Posterior vena cava (tissue), 2 donors: ENCODE measurements around the gene PVALB. TPM values are rescaled to one million over a fixed set of nuclear protein-coding genes. Genes with fewer than 3 reads are reported as not detected.

ENCODE experiments used
- DNase-seq: peaks from one replicate; pipeline ENCODE4 v3.0.0-alpha.2; 2020; ENCODE audit warnings: low spot score
- intact Hi-C, 2 donors: fragments of 100-400 bp; cut with DNase I; formaldehyde crosslinking; loops; one replicate each; pipeline versions ENCODE4 v1.14.1 to v1.14.2; 2022 to 2023
- total RNA-seq, 2 donors: library from RNA; stranded (reverse); fragmentation: NEBNext Ultra II Directional; extraction: Animal tissue kit (Norgen Biotek cat#: 25700); gene quantifications; one replicate each; pipeline ENCODE4 v1.2.1, GENCODE V29; 2021
- donor health status: DM: yes; HTN: yes; CAD: no.
- donor health status: DM: yes; HTN: yes; CAD: no.

Gene PVALB
- total RNA-seq, 2 donors from 2014 or later = not detected

DNA sequence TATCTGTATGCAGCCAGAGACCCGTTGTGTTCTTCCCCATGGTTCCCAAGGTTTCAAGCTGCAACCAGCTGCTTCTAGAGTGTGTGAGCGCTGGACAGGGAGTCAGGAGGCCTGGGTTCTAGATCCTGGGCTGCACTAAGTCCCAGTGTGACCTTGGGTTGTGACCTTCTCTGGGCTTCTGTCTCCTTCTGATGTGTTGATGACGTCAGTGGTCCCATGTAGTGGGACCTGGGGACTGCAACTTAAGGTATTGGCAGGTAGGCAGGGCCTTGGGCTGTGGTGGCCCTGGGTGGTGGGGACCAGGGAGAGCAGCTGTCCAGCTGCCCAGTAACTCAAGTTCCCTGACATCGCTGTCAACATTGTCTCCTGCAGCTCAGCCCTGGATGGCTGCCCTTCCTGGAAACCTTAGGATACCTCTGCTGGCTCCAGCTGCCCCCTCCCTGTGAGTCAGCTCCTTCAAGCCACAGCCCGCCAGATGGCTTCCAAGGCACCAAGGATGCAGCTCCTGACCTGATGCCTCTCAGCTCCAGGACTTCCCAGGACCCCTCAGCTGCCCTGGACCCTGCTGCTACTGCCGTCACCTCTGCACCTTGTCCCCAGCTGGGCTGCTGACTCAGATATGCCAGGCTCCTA is 1.3 kb upstream of the PVALB start:
- no peak for DNase-seq
- intact Hi-C loops = no loop called here

DNA sequence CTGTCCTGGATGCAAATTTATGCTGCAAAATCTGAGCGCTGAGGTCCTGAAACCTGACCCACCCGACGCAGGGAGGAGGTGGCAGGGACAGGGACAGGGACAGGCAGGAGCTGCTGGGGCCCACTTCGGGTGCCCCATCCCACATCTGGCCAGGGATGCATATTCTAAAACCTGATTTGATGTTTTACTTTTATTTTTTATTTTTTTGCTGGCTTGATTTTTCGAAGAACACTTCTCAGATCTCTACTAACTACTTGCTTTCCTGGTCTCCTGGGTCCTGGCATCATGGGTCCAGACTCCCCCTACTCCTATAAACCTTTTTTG is 652 bp upstream of the PVALB start:
- intact Hi-C loops = no loop called here
- DNase-seq = no peak

DNA sequence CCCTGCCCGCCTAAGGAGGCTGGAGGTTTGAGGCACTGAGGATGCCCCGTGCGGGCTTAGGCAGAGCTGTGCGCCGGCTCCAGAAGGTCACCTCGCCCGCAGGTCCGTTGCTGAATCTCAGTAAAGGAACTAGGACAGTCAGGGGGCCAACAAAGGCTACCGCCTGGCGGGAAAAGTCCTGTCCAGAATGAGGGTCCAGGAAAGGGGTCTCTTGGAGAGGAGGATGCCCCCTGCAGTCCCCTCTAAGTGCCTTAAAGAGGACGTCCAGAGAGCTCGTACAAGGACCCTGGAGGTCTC is 548 bp downstream of the PVALB start:
- DNase-seq = no peak
- intact Hi-C loops = no loop called here

DNA sequence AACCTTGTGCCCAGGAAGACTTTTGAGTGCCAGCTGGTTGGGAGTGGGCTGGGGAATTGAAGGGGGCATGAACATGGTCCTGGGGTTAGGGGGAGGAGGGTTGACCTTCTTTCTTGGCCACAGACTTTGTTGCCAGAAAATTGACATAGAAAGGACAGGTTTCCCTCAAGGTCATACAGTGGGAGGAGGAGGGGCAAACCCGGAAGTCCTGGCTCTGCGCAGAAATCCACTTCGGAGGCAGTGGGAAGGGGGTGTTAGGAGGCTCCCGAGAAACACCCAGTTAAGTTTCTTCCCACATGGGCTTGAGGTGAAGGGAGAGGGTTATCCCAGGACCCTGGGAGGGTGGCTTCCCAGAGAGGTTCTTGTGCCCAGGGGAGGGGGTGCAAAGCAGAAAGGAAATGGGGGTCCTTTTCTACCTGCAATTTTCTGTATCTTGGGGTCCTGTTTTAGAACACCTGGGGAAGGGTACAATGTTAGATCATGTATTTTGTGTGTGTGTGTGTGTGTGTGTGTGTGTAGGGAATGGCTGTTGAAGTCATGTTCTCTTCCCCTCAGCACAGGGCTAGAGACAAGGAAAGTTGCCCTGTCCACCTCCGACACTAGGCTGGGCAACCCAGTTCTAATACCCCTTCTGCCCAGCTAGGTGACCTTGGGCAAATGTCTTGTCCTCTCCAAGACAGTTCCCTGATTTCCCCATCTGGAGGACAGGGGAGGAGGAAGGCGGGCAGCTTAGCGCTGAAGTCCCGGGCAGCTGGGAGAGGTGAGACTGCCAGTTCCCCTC is 1.1 kb downstream of the PVALB start:
- intact Hi-C loops = no loop called here
- DNase-seq = no peak

DNA sequence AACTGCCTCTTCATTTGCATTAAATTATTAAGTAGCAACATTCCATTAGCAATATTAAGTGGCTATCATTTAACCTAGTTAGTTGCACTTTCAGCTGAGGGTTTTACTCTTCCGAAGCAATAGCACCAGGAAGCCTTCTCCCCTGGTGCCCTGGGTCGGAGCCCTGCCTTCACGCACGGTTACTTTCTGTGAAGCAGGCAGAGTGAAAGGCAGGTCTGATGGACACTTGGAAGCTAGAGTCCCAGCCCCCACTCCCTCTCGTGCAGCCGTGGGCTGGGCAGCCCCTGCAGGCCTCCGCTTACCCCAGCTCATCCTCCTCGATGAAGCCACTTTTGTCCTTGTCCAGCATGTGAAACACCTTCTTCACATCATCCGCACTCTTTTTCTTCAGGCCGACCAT is 2.0 kb downstream of the PVALB start:
- intact Hi-C loops = no loop called here
- no peak for DNase-seq

DNA sequence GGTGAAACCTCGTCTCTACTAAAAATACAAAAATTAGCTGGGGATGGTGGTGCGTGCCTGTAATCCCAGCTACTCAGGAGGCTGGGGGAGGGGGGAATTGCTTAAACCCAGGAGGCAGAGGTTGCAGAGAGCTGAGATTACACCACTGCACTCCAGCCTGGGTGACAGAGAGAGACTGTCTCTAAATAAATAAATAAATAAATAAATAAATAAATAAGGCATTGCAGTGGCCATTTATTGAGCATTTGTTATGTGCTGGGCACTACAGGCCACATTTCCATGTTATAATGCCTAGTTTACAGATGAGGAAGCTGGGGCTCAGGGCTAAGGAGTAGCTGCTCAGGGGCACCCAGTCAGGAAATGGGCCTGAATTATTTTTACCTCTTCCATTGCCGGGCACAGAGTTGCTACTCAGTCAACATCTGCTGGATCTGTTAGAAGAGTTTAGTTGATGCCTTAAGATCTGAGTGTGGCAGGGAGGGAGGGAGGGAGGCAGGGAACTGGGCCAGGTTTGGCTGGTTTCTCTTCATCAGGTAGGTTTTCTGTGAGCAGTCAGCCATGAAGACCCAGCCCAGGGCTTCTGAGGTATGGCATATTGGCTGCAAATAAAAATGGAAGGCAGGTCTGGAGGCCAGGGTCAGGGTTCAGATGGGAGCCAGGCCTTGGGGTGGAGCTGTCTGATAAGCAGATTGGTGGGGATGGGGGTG is 5.6 kb downstream of the PVALB start:
- intact Hi-C loops = no loop called here
- no peak for DNase-seq

DNA sequence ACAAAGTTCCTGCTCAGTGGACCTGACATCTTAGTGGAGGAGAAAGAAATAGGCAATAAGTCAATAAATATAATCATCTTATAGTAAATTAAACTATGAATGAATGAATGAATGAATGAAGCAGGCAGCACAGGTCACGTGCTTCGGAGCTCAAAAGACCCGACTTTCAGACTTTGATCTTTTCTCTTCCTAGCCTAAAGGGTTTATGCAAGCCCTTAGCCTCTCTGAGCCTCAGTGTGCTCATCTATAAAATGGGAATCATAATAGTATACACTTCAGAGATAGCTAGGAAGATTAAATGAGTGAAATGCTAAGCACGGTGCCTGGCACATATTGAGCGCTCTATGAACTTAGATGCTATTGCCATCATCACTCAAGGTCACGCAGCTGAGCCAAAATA is 7.5 kb downstream of the PVALB start:
- intact Hi-C loops = no loop called here
- DNase-seq = no peak

DNA sequence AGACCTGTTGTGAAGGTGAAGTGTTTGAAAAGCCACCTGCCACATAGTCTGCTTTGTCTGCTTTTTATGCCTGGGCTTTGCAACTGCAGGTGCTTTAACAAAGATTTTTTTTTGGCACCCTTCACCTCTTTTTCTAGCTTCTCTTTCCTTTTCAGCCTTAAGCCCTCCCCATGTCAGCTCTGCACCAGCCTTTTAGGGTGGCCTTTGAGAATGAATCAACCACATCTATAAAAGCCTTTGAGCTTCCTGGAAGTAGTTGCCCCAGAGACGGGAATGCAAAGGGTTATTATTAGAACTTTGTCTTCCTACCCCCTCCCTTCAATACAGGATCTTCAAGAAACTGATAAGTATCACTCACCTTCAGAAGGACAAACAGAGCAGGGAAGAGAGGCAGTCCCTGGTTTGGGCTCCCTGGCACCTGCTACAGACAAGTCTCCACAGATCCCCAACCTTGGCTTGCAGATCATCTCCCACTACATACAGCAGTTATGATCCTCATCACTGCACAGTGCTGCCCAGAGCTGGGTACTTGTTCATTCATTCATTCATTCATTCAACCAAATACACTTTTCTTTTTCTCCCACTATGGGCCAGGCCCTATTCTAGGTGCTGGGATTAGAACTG is 8.0 kb downstream of the PVALB start:
- DNase-seq = no peak
- intact Hi-C loops = no loop called here

DNA sequence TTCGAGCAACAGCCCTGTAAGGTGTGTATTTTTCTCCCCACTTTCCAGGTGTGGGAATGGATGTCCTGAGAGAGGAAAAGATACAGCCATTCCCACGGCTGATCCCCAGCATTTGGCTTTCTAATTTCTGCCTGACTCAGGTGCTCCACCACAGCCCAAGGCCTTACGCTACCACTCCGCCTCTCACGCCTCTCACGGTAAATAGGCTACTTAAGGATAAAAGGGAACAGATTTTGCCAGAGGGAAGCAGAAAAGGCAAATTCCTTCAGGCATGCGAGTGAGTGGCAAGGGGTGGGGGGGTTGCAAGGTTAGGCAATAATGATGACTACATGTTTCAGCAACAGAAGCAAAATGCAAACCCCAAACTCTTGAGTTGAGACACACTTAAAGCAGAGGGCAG is 9.2 kb downstream of the PVALB start:
- intact Hi-C loops = no loop called here
- no peak for DNase-seq

DNA sequence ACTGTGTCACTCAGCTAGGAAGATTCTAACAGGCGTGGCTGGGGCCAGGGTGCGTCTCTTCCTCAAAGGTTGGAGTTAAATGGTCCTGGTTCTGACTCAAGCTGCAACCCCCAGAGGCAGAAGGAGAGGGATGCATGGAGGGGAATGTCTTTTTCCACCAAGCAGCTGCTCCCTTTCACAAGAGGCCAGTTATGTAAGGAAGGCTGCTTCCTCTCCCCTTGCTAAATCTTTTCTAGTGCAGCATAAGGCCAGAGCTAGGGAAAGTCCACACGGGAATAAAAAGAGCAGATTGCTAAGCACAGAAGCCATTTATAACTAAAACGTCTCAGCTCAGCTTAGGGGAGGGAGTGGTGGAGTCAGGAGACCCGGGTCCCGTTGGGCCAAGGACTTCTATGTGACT is 10.0 kb downstream of the PVALB start:
- intact Hi-C loops = no loop called here
- no peak for DNase-seq

DNA sequence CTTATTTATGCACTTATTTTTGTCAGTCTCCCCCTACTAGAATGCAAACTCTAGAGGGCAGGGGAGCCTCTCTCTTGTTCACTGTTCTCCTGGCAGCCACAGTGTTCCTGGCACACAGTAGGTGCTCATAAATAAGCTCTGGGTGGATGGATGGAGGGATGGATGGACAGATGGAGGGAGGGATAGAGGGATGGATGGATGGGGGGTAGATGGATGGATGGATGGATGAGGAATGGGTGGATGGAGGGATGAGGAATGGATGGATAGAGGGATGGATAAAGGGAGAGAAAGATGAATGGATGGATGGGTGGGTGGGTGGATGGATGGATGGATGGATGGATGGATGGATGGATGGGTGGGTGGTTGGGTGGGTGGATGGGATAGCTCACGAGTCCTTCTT is 13.5 kb downstream of the PVALB start:
- intact Hi-C loops = no loop called here
- DNase-seq = no peak

DNA sequence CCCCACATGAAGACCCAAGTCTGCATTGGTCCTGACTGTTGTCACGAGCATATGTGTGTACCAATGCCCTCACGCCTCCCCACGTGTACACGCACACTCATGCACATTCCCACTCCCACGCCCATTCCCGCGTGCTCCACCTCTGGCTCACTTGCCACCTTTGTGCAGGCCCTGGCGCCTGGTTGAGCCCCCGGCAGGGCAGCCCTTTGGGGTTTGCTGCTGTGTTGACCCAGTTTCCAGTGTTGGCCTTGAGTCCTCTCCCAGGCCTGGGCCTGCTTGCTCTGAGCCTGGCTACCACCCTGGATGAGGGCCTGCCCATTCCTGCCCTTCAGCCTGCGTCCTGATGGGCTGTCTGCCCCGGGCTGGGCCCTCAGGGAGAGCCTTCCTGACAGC is 18.2 kb downstream of the PVALB start:
- intact Hi-C loops = no loop called here
- DNase-seq = no peak

DNA sequence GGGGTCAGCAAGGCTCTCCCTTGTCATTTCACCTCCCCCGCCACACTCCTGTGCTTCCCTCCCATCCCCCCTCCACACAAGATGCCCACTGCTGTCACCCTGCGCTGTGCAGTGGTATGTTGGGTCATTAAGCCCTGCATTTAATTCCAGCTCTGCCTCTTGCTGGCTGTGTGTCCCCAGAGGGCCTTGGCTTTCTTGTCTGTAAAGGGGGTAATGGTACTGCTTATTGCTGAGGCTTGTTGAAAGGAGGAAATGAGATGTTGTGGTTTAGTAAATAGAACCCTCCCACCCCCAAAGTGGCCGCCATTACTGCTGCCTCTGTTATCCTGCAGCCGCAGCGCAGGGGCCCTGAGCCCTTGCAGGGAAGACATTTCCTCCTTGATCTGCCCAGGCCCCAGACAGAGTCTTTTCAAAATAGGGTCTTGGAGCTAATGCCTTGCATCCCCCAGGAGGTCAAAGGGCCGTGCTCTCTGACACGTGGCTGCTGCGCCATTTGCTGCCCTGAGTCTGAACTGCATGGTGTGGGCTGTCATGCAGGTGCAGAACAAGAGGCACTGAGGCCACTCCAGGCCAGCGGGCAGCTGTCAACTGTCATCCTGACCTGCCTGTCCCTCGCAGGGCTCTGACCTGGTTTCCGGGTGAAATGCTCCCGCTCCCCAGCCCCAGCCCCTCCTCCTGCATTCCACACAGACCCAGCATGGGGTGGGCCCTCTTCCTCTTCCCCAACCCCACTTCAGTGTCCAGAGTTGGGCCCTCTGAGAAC is 18.7 kb downstream of the PVALB start:
- DNase-seq = no peak
- intact Hi-C loops = no loop called here

DNA sequence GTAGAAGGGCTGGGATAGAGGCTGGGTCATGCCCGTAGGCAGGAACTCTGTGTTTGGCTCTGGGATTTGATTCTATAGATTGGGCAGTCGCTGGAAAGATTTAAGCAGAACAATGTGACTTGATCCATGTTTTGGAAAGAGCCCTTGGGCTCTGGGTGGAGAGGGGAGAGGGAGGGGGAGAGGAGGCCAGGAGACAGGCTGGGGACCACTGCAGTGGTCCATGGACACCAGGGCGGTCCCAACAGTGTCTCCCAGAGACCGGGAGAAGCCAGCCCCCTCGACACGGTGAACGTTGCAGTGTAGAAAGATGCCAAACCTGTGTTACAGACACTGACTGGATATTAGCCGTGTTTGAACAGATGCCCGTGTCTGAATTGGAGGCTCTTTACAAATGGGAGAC is 19.5 kb downstream of the PVALB start:
- no peak for DNase-seq
- intact Hi-C loops = no loop called here

DNA sequence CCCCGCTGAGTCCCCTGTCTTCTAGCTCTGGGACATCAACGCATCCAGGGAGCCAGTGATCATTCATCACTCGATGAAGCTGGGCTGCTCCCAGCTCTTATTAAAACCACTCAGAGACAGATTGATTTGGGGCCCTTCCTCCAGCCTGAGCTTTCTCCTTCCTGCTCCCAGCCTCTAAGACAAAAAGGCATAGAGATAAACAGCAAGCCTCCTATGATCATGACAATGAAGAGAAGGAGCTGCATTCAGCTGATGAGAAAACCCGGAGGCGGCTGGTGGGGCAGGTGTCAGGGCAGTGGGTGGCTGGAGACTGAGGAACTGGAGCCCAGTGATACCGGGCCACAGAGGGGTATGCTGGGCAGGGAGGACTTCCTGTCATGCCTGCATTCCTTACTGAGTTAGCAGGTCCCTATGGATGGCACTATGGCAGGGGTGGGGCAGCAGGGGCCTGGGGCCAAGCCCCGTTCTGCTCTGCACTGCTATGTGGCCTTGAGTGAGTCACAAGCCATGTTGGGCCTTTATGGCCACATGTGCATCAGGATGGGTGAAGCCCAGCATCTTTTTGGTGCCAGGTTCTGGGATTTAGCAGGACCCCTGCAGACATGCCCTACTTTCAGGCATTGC is 20.2 kb downstream of the PVALB start:
- intact Hi-C loops = no loop called here
- DNase-seq = no peak

DNA sequence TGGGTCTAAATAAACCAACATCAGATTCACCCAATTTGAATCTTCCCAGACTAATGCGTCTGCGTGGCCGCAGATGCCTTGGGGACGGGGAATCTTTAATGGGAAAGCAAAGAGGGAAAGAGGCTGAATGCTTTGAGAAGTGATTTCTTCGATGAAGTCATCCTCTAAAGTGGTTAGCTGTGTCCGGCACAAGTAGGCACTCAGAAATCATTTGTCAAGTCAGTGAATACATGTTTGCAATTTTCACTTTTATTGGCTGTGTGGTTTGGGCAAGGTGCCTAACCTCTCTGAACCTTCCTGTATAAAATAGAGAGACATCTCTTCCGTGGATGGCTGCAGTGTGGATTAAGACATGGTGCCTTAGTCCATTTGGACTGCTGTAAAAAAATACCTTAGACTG is 21.2 kb downstream of the PVALB start:
- no peak for DNase-seq
- intact Hi-C loops = no loop called here

DNA sequence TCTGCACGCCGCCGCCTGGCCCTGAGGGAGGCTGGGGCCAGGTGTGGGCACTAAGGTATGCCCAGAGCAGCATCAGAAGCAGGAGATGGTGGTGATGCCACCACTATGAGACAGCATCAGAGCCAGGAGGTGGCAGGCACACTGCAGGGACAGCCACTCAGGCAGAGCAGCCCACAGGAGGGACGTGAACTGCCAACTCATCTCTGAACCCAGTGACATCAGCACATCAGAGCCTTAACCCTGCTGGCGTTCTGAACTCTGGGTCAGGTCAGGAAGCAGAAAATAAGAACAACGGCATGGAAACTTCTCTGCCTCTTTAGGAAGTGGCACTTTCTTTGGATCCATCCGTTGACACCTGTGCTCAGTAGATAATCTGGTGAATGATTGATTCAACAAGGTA is 26.2 kb downstream of the PVALB start:
- DNase-seq = no peak
- intact Hi-C loops = no loop called here

DNA sequence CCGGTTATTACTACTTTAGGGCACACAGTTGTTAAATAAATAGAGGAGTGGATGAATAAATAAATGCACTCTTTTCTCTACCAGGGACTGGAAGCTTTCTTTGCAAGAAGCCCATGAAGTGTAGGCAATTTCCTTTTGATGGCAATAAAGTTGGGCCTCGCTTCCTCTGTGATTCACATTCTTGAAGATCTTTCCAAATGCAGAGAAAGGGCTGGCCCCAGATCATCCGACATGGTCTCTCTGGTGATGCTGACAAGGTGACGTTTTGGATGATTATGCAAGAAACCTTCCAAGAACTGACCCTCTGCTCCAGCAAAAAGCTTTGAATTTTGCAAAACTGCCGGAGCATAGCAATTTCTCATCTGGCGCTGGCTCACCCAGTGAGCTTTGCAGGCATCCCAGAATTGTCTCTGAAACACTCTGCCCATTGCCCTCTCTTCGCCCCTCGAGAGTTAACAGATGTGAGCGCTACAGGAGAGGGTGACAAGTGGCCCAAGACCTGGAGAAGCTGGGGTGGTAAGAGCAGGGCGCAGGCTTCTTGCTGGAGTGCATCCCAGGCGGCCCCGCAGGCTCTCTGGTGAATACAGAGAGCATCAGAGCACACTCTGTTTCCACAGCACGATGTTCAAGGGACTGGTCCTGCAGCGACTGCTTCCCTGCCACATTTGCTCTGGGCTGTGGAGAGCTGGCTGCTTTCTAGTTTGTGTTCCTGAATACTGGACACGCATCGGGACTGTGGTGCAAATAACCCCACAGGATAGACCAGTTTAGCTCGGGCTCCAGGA is 29.4 kb downstream of the PVALB start:
- DNase-seq = no peak
- intact Hi-C loops = no loop called here

DNA sequence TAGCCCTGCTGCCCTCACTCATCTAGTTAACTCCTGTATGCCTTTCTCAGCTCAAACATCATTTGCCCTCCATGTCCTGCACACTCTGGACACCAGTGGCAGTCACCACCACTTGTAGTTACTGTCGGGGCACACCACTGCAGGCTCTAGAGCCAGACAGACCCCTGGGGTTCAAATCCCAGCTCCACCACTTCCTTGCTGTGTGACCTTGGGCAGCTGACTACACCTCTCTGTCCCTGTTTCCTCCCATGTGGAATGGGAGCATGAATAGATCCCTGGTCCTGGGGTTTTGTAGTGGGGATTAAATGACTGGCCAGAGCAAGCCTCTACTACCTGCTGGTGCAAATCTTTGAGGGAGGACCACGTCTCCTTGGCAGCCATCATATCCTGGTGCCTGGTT is 33.1 kb downstream of the PVALB start:
- intact Hi-C loops = loop anchor here in 1 of 2 donors (5.0 kb wide), 2 partner anchors 194 to 236 kb away; no protein-coding TSS in a partner anchor
- DNase-seq = no peak
